Gastrocnemius medialis (tissue), 4 donors: ENCODE data around the gene PAX8. TPM values are rescaled to one million over a fixed set of nuclear protein-coding genes. Genes with fewer than 3 reads are reported as not detected.

Experiments used
- ATAC-seq, 2 donors: fragments of 150-250 bp; one replicate each; pipeline ENCODE4 v1.9.1; 2016
- DNase-seq, 2 donors: peaks; one replicate each; pipeline ENCODE4 v3.0.0-alpha.2; 2019
- H3K27ac ChIP-seq, 4 donors: fragments of 200-600 bp; sonication (generic); 1 replicate in 1 of 4; 2 replicates in 3 of 4; pipeline ENCODE4 v1.5.1; 2016 to 2018; ENCODE audit warnings: mild to moderate bottlenecking in 2 of 4, moderate library complexity in 1 of 4
- H3K27me3 ChIP-seq, 3 donors: fragments of 200-600 bp; sonication (generic) in 2 of 3; 1 replicate in 1 of 3; 2 replicates in 2 of 3; pipeline versions ENCODE4 v1.5.1 to v1.6.0; 2016 to 2019; ENCODE audit warnings: mild to moderate bottlenecking in 1 of 3, moderate library complexity in 1 of 3
- H3K36me3 ChIP-seq, 2 donors: fragments of 200-600 bp; sonication (generic) in 1 of 2; one replicate each; pipeline ENCODE4 v1.5.1; 2017 to 2018
- H3K4me1 ChIP-seq, 2 donors: fragments of 200-600 bp; sonication (generic) in 1 of 2; one replicate each; pipeline ENCODE4 v1.5.1; 2016 to 2017; ENCODE audit warnings: mild to moderate bottlenecking in 2 of 2
- H3K4me3 ChIP-seq, 4 donors: fragments of 200-600 bp; sonication (generic) in 3 of 4; 1 replicate in 1 of 4; 2 replicates in 3 of 4; pipeline ENCODE4 v1.5.1; 2016 to 2019; ENCODE audit warnings: mild to moderate bottlenecking in 2 of 4
- H3K9me3 ChIP-seq, 3 donors: fragments of 200-600 bp; sonication (generic) in 2 of 3; 1 replicate in 1 of 3; 2 replicates in 2 of 3; pipeline ENCODE4 v1.5.1; 2016 to 2019
- POLR2A ChIP-seq, 2 donors: fragments of 450-650 bp; IDR thresholded peaks; one replicate each; pipeline ENCODE4 v1.6.1; 2017; ENCODE audit warnings: antibody characterized with exemption in 2 of 2, mild to moderate bottlenecking in 2 of 2, moderate library complexity in 2 of 2
- in situ Hi-C, 4 donors: fragments of 200-750 bp; cut with MboI; loops; one replicate each; pipeline versions ENCODE4 v1.15.0 to v1.8.0; 2017; ENCODE audit warnings: low sequenced_read_pairs in 4 of 4
- intact Hi-C: fragments of 100-400 bp; cut with DNase I; formaldehyde crosslinking; loops from one replicate; pipeline ENCODE4 v1.15.1; 2023; ENCODE audit warnings: low total_unique reads
- total RNA-seq, 4 donors: library from RNA; depleted of rRNA; stranded (reverse); fragments of >200 nt; gene quantifications; one replicate each; pipeline versions ENCODE4 v1.1.0 to v1.2.3, GENCODE V29; 2016
- TF ChIP-seq, protein P1 (sequence below), 5 experiments: fragments of 450-650 bp in 3 of 5; fragments of 200-600 bp in 2 of 5; sonication (generic) in 2 of 5; IDR thresholded peaks in 4 of 5; conservative IDR thresholded peaks in 1 of 5; 1 replicate in 4 of 5; 2 replicates in 1 of 5; pipeline ENCODE4 v1.5.1; 2016 to 2019; ENCODE audit warnings: antibody characterized with exemption in 5 of 5, mild to moderate bottlenecking in 3 of 5, moderate library complexity in 3 of 5

The PAX8 gene
- total RNA-seq, 4 donors from 2014 or later = 0.27 to 8.7 (median 2.1) TPM

DNA sequence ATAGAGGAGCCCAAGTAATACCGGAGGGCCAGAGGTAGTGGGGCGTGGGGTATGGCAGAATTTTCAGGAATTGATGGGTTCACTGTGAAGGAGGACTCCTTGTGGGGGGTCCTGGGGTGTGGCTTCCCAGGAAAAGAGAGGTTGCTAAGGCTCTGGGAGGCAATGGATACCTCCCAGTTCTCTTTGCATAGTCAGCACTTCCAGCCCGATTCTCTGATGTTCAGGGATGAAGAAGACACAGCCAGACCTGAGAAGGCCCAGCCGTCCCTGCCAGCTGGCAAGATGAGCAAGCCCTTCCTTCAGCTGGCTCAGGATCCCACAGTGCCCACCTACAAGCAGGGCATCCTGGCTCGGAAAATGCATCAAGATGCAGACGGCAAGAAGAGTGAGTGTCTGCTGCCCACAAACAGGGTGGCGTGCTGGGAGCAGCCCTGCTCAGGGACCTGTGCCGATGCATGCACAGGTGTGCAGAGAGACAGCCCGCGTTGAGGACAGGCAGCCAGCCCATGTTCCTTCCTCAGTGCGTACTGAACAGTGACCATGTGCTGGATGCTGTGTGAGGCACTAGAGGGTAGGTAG lies 82.7 kb downstream of the PAX8 start:
- DNase-seq (no peak), ATAC-seq (no peak)
- Histone ChIP-seq H3K4me3 (no peak overlapping the region), H3K9me3 (no peaks in the 10 kb centered on the region), H3K36me3 (no peaks in the 10 kb centered on the region), H3K4me1 (peaks cover 0 to 3% of the 10 kb centered on the region in 2 donors), H3K27me3 (no peaks in the 10 kb centered on the region), H3K27ac (no peak overlapping the region)
- in situ Hi-C loops (no loop called here), intact Hi-C loops (no loop called here)
- TF ChIP-seq, protein P1, sequence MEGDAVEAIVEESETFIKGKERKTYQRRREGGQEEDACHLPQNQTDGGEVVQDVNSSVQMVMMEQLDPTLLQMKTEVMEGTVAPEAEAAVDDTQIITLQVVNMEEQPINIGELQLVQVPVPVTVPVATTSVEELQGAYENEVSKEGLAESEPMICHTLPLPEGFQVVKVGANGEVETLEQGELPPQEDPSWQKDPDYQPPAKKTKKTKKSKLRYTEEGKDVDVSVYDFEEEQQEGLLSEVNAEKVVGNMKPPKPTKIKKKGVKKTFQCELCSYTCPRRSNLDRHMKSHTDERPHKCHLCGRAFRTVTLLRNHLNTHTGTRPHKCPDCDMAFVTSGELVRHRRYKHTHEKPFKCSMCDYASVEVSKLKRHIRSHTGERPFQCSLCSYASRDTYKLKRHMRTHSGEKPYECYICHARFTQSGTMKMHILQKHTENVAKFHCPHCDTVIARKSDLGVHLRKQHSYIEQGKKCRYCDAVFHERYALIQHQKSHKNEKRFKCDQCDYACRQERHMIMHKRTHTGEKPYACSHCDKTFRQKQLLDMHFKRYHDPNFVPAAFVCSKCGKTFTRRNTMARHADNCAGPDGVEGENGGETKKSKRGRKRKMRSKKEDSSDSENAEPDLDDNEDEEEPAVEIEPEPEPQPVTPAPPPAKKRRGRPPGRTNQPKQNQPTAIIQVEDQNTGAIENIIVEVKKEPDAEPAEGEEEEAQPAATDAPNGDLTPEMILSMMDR (IDR thresholded peaks at IDR 0.05 in 4 of 5, conservative IDR thresholded peaks at IDR 0.05 in 1 of 5) = no peak

DNA sequence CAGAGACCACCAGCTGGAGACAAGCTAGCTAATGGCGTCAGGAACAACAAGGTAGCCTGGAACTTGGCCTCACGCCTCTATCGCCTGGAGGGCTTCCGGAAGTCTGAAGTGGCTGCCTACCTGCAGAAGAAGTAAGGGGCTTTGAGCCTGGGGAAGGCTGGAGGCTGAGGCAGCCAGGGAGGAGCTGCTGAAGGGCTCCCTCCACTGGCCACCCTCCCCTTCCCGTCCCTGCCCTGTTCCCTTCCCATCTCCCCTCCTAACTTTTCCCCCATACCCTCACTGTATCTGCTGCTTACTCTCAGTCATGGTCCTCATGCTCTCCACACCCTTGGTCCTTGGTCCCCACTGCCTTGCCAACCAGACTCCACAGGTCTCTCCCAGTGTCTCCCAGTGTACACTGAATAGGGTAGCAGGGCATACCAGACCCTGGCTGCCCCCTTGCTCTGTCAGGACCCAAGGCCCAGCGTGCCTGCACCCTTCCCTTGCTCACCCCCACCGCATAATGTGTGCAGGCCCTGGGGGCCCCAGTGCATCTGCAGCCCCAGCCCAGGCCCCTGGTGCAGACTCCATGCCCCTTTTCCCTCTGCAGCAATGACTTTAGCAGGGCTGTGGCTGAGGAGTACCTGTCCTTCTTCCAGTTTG lies 86.1 kb downstream of the PAX8 start:
- intact Hi-C loops = no loop called here
- ATAC-seq (no peak), DNase-seq (no peak)
- in situ Hi-C loops = no loop called here
- Histone ChIP-seq H3K27me3 (no peaks in the 10 kb centered on the region), H3K4me1 (no peaks in the 10 kb centered on the region), H3K9me3 (no peaks in the 10 kb centered on the region), H3K36me3 (no peaks in the 10 kb centered on the region), H3K27ac (no peak overlapping the region), H3K4me3 (no peak overlapping the region)
- TF ChIP-seq, protein P1 (IDR thresholded peaks at IDR 0.05 in 4 of 5, conservative IDR thresholded peaks at IDR 0.05 in 1 of 5) = no peak
- no peak for TF ChIP-seq POLR2A (IDR thresholded peaks at IDR 0.05)

DNA sequence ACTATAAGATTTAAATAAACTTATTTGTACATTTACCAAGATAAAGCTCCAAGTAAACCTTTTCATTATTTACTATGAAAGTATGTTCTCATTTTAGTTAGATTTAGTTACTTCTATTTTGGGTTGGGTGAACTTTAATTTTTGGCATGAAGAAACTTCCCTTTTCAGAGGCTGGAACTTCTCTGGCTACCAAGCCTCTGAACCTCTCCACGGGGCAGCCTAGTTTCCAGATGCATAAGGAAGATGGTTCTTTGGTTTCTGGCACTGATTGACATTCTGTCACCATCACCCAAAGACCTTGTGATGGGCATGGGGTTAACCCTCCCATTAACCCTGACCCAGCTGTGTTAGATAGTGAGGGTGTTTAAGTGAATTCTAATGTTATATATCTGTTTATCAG lies 87.8 kb downstream of the PAX8 start:
- no peaks in the 10 kb centered on the region for H3K36me3 ChIP-seq
- no peak overlapping the region for H3K27ac ChIP-seq
- in situ Hi-C loops = no loop called here
- no peaks in the 10 kb centered on the region for H3K4me1 ChIP-seq
- no peak overlapping the region for H3K4me3 ChIP-seq
- ATAC-seq (no peak), DNase-seq (no peak)
- intact Hi-C loops = no loop called here
- no peaks in the 10 kb centered on the region for H3K27me3 ChIP-seq
- H3K9me3 ChIP-seq = no peaks in the 10 kb centered on the region
- TF ChIP-seq POLR2A (IDR thresholded peaks at IDR 0.05) = no peak
- TF ChIP-seq, protein P1 (IDR thresholded peaks at IDR 0.05 in 4 of 5, conservative IDR thresholded peaks at IDR 0.05 in 1 of 5) = no peak

DNA sequence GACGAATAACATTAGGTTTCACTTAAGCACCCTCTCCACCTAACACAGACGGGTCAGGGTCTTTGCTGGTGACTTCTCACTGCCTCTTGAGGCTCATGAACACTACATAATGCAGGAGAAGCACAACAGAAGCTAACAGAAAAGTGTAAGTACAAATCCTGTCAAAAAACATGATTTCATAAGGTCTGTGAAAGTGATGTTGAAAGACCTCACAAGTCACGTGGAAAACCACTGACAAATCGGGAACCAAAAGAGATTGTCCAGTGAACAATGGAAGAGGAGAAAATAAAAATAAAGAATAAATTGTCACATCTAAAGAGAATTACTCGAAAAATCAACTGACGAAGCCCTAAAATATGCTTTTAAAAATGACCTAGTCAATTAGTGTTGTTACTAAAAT lies 91.0 kb downstream of the PAX8 start:
- Histone ChIP-seq H3K27me3 (no peaks in the 10 kb centered on the region), H3K4me3 (no peak overlapping the region), H3K36me3 (no peaks in the 10 kb centered on the region), H3K27ac (no peak overlapping the region), H3K4me1 (no peaks in the 10 kb centered on the region), H3K9me3 (no peaks in the 10 kb centered on the region)
- intact Hi-C loops = no loop called here
- DNase-seq (no peak), ATAC-seq (no peak)
- in situ Hi-C loops = no loop called here
- TF ChIP-seq, protein P1 (IDR thresholded peaks at IDR 0.05 in 4 of 5, conservative IDR thresholded peaks at IDR 0.05 in 1 of 5) = no peak
- TF ChIP-seq POLR2A (IDR thresholded peaks at IDR 0.05) = no peak

DNA sequence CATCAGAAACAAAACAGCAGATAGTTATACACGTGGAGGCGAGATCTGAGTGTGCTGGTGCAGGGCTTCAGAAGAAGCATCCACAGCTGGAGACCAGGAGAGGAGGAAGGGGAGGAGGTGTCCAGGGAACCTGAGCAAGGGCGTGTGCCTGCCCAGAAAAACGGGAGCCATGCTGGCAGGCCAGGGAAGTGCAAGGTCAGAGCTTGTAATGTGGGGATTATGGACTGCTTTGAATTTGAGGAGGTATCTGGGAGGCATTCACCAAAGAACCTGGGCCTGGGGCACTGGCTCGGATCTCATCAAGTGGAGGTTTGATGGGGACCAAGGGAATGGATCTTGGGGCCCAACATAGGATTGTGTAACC lies 92.3 kb downstream of the PAX8 start:
- Histone ChIP-seq H3K27me3 (no peaks in the 10 kb centered on the region), H3K27ac (no peak overlapping the region), H3K4me3 (no peak overlapping the region), H3K4me1 (no peaks in the 10 kb centered on the region), H3K36me3 (no peaks in the 10 kb centered on the region), H3K9me3 (no peaks in the 10 kb centered on the region)
- TF ChIP-seq, protein P1 (IDR thresholded peaks at IDR 0.05 in 4 of 5, conservative IDR thresholded peaks at IDR 0.05 in 1 of 5) = no peak
- no peak for TF ChIP-seq POLR2A (IDR thresholded peaks at IDR 0.05)
- ATAC-seq (no peak), DNase-seq (no peak)
- in situ Hi-C loops = no loop called here
- intact Hi-C loops = no loop called here
